Mesenchymal stem cell (in vitro differentiated cells and primary cell): ENCODE data around the gene P2RX1.
A peak's percentile ranks its signal among the peaks of the same experiment; 100 is the strongest.

ENCODE experiments used
- DNase-seq: peaks from one replicate; pipeline ENCODE4 v3.0.0-alpha.2; 2013
- H2AFZ ChIP-seq: one replicate; pipeline ENCODE4 v1.6.1; 2013; ENCODE audit warnings: low read depth, mild to moderate bottlenecking, control low read depth, inconsistent platforms, low read length, moderate library complexity
- H2AK5ac ChIP-seq: 2 replicates; pipeline ENCODE4 v1.6.1; 2013; ENCODE audit warnings: low read length, moderate library complexity, mild to moderate bottlenecking, inconsistent platforms; ENCODE audit not compliant: severe bottlenecking
- H2BK120ac ChIP-seq: one replicate; pipeline ENCODE4 v1.6.1; 2013; ENCODE audit warnings: low read depth, mild to moderate bottlenecking, inconsistent platforms, low read length, moderate library complexity
- H2BK12ac ChIP-seq, 2 experiments: one replicate each; pipeline ENCODE4 v1.6.1; 2013; ENCODE audit warnings: inconsistent platforms in 2 of 2, low read length in 2 of 2, mild to moderate bottlenecking in 2 of 2, moderate library complexity in 2 of 2, control low read depth in 1 of 2
- H2BK15ac ChIP-seq: one replicate; pipeline ENCODE4 v1.6.1; 2013; ENCODE audit warnings: mild to moderate bottlenecking, low read depth, inconsistent platforms; ENCODE audit not compliant: poor library complexity, severe bottlenecking
- H2BK5ac ChIP-seq: 2 replicates; pipeline ENCODE4 v1.6.1; 2013; ENCODE audit warnings: low read depth, mild to moderate bottlenecking, low read length, control low read depth, inconsistent platforms; ENCODE audit not compliant: poor library complexity, severe bottlenecking
- H3K14ac ChIP-seq, 2 experiments: one replicate each; pipeline ENCODE4 v1.6.1; 2013; ENCODE audit warnings: inconsistent platforms in 2 of 2, low read length in 2 of 2, control low read depth in 1 of 2, mild to moderate bottlenecking in 1 of 2, moderate library complexity in 1 of 2
- H3K18ac ChIP-seq, 2 experiments: one replicate each; pipeline ENCODE4 v1.6.1; 2013; ENCODE audit warnings: inconsistent platforms in 2 of 2, low read length in 2 of 2, control low read depth in 1 of 2, low read depth in 1 of 2, mild to moderate bottlenecking in 1 of 2
- H3K23ac ChIP-seq, 2 experiments: one replicate each; pipeline ENCODE4 v1.6.1; 2013; ENCODE audit warnings: inconsistent platforms in 2 of 2, low read length in 2 of 2, mild to moderate bottlenecking in 2 of 2, moderate library complexity in 2 of 2, control low read depth in 1 of 2
- H3K27ac ChIP-seq: 2 replicates; pipeline ENCODE4 v1.5.1; 2013; ENCODE audit warnings: mild to moderate bottlenecking, moderate library complexity, low read length, control low read depth, inconsistent platforms; ENCODE audit not compliant: poor library complexity, severe bottlenecking
- H3K27me3 ChIP-seq, 2 experiments: 2 replicates each; pipeline versions ENCODE4 v1.6.1 to v1.7.0; 2013; ENCODE audit warnings: low read length in 2 of 2, mild to moderate bottlenecking in 2 of 2, moderate library complexity in 2 of 2, control low read depth in 1 of 2, inconsistent platforms in 1 of 2; ENCODE audit not compliant: control insufficient read depth in 1 of 2, insufficient read depth in 1 of 2
- H3K36me3 ChIP-seq, 2 experiments: 2 replicates each; pipeline versions ENCODE4 v1.6.1 to v1.7.0; 2013; ENCODE audit warnings: low read length in 2 of 2, control low read depth in 1 of 2, inconsistent platforms in 1 of 2, low read depth in 1 of 2, mild to moderate bottlenecking in 1 of 2; ENCODE audit not compliant: insufficient read depth in 2 of 2, control insufficient read depth in 1 of 2
- H3K4ac ChIP-seq, 2 experiments: one replicate each; pipeline ENCODE4 v1.6.1; 2013; ENCODE audit warnings: inconsistent platforms in 2 of 2, low read length in 2 of 2, mild to moderate bottlenecking in 2 of 2, moderate library complexity in 2 of 2, control low read depth in 1 of 2, low read depth in 1 of 2
- H3K4me1 ChIP-seq: 2 replicates; pipeline ENCODE4 v1.6.1; 2013; ENCODE audit warnings: low read depth, low read length, control low read depth; ENCODE audit not compliant: control insufficient read depth, insufficient read depth
- H3K4me2 ChIP-seq: 2 replicates; pipeline ENCODE4 v1.6.1; 2013; ENCODE audit warnings: low read length, mild to moderate bottlenecking, inconsistent platforms; ENCODE audit not compliant: poor library complexity, severe bottlenecking
- H3K4me3 ChIP-seq, 2 experiments: 2 replicates each; pipeline versions ENCODE4 v1.5.1 to v1.7.0; 2013; ENCODE audit warnings: low read length in 2 of 2, mild to moderate bottlenecking in 2 of 2, control low read depth in 1 of 2, low read depth in 1 of 2; ENCODE audit not compliant: insufficient read depth in 1 of 2
- H3K79me1 ChIP-seq: replicated peaks from 2 replicates; pipeline ENCODE4 v1.6.1; 2013; ENCODE audit warnings: mild to moderate bottlenecking, control low read depth, low read length, inconsistent platforms; ENCODE audit not compliant: poor library complexity, severe bottlenecking
- H3K9ac ChIP-seq: 2 replicates; pipeline ENCODE4 v1.7.0; 2013; ENCODE audit warnings: mild to moderate bottlenecking, low read length, moderate library complexity
- H3K9me3 ChIP-seq: 2 replicates; pipeline ENCODE4 v1.7.0; 2013; ENCODE audit warnings: mild to moderate bottlenecking, low read length; ENCODE audit not compliant: control insufficient read depth
- H4K8ac ChIP-seq: one replicate; pipeline ENCODE4 v1.6.1; 2013; ENCODE audit warnings: inconsistent platforms, mild to moderate bottlenecking, low read length, moderate library complexity
- H4K91ac ChIP-seq: one replicate; pipeline ENCODE4 v1.6.1; 2013; ENCODE audit warnings: mild to moderate bottlenecking, low read length, inconsistent platforms
- WGBS: methylation state at CpG from one replicate; pipeline ENCODE4 v1.1.7; 2013; ENCODE audit warnings: mixed read lengths; 5-methylcytosine and 5-hydroxymethylcytosine counted together

Gene P2RX1

GRCh38 chr17:3892095-3892998 is 23.9 kb downstream of the P2RX1 start:
- peaks cover 0 to 7% of the 10 kb centered on the region in 2 experiments for H3K36me3 ChIP-seq

GRCh38 chr17:3891626-3892094 is 24.6 kb downstream of the P2RX1 start:
- Histone ChIP-seq H3K9me3 (no peaks in the 10 kb centered on the region), H4K8ac (no peak overlapping the region), H2BK12ac (peak overlapping the region in 1 of 2 experiments; percentile 75), H3K27me3 (no peaks in the 10 kb centered on the region), H3K4me3 (peak overlapping the region; percentile 74 to 76), H2AK5ac (peak overlapping the region; percentile 29), H3K18ac (peak overlapping the region in 1 of 2 experiments; percentile 90), H3K4me2 (peak overlapping the region; percentile 91), H3K36me3 (peaks cover 0 to 7% of the 10 kb centered on the region in 2 experiments), H3K4me1 (peaks cover 68% of the 10 kb centered on the region), H3K14ac (no peak overlapping the region), H3K27ac (peak overlapping the region; percentile 19), H2BK120ac (no peak overlapping the region), H3K79me1 (no peaks in the 10 kb centered on the region), H3K4ac (peak overlapping the region in 1 of 2 experiments; percentile 44), H2BK5ac (peak overlapping the region; percentile 4), H3K9ac (peak overlapping the region; percentile 78), H3K23ac (peak overlapping the region in 1 of 2 experiments; percentile 60), H2BK15ac (no peak overlapping the region), H2AFZ (peak overlapping the region; percentile 60), H4K91ac (peak overlapping the region; percentile 35)
- WGBS = 11% methylated on average over 6 of the region's 12 CpGs
- no peak for DNase-seq

More at GRCh38 chr17:3892095-3892998, 23.9 kb downstream of the P2RX1 start:
- peak overlapping the region in 1 of 2 experiments; percentile 75 for H2BK12ac ChIP-seq
- H3K4me3 ChIP-seq = peak overlapping the region; percentile 74 to 76
- peak overlapping the region; percentile 35 for H4K91ac ChIP-seq
- H2BK5ac ChIP-seq = peak overlapping the region; percentile 4
- H3K9me3 ChIP-seq = no peaks in the 10 kb centered on the region
- peak overlapping the region in 1 of 2 experiments; percentile 60 for H3K4ac ChIP-seq
- H3K4me1 ChIP-seq = peaks cover 61% of the 10 kb centered on the region
- WGBS = 1% methylated on average over 56 of the region's 96 CpGs
- H2BK120ac ChIP-seq = peak overlapping the region; percentile 35
- peak overlapping the region in 1 of 2 experiments; percentile 91 for H3K23ac ChIP-seq
- H2AK5ac ChIP-seq = no peak overlapping the region
- peak overlapping the region; percentile 38 to 90 for H3K18ac ChIP-seq
- no peak overlapping the region for H3K27ac ChIP-seq
- peak overlapping the region; percentile 91 for H3K4me2 ChIP-seq
- H3K27me3 ChIP-seq = no peaks in the 10 kb centered on the region
- no peaks in the 10 kb centered on the region for H3K79me1 ChIP-seq
- peak overlapping the region; percentile 78 for H3K9ac ChIP-seq
- peak overlapping the region in 1 of 2 experiments; percentile 75 for H3K14ac ChIP-seq
- peak overlapping the region; percentile 48 for H2BK15ac ChIP-seq
- peak; percentile 89 for DNase-seq
- peak overlapping the region; percentile 60 for H2AFZ ChIP-seq
- H4K8ac ChIP-seq = no peak overlapping the region

- no peak overlapping the region for H3K14ac ChIP-seq
- H4K8ac ChIP-seq = no peak overlapping the region
- peaks cover 73% of the 10 kb centered on the region for H3K4me1 ChIP-seq
- H3K27ac ChIP-seq = peak overlapping the region; percentile 66
- H3K4me2 ChIP-seq = peak overlapping the region; percentile 18
- no peak overlapping the region for H3K23ac ChIP-seq
- H3K9me3 ChIP-seq = no peaks in the 10 kb centered on the region
- peak overlapping the region in 1 of 2 experiments; percentile 50 for H3K4ac ChIP-seq
- H2AFZ ChIP-seq = no peak overlapping the region
- H3K9ac ChIP-seq = peak overlapping the region; percentile 81
- H2BK12ac ChIP-seq = peak overlapping the region; percentile 9 to 60
- no peaks in the 10 kb centered on the region for H3K27me3 ChIP-seq
- H2AK5ac ChIP-seq = peak overlapping the region; percentile 71
- peak overlapping the region in 1 of 2 experiments; percentile 65 for H3K4me3 ChIP-seq
- WGBS = 57% methylated on average over 4 of the region's 4 CpGs
- no peak overlapping the region for H2BK5ac ChIP-seq
- H2BK120ac ChIP-seq = no peak overlapping the region
- peak overlapping the region in 1 of 2 experiments; percentile 90 for H3K18ac ChIP-seq
- H2BK15ac ChIP-seq = no peak overlapping the region
- no peaks in the 10 kb centered on the region for H3K79me1 ChIP-seq
- peaks cover 0 to 7% of the 10 kb centered on the region in 2 experiments for H3K36me3 ChIP-seq
- DNase-seq = no peak
- no peak overlapping the region for H4K91ac ChIP-seq
Measured at GRCh38 chr17:3890878-3891219, 25.4 kb downstream of the P2RX1 start.
